Effector CD4-positive, alpha-beta T cell (primary cell): ENCODE measurements around the gene P3H3.

Source experiments
- DNase-seq: peaks from one replicate; pipeline ENCODE4 v3.0.0-alpha.2; 2020
- total RNA-seq: gene quantifications from one replicate; lab custom pipeline; 2026; lab: John Stamatoyannopoulos, UW

Gene P3H3, protein sequence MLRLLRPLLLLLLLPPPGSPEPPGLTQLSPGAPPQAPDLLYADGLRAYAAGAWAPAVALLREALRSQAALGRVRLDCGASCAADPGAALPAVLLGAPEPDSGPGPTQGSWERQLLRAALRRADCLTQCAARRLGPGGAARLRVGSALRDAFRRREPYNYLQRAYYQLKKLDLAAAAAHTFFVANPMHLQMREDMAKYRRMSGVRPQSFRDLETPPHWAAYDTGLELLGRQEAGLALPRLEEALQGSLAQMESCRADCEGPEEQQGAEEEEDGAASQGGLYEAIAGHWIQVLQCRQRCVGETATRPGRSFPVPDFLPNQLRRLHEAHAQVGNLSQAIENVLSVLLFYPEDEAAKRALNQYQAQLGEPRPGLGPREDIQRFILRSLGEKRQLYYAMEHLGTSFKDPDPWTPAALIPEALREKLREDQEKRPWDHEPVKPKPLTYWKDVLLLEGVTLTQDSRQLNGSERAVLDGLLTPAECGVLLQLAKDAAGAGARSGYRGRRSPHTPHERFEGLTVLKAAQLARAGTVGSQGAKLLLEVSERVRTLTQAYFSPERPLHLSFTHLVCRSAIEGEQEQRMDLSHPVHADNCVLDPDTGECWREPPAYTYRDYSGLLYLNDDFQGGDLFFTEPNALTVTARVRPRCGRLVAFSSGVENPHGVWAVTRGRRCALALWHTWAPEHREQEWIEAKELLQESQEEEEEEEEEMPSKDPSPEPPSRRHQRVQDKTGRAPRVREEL
- 0.75 reads per million for total RNA-seq

DNA sequence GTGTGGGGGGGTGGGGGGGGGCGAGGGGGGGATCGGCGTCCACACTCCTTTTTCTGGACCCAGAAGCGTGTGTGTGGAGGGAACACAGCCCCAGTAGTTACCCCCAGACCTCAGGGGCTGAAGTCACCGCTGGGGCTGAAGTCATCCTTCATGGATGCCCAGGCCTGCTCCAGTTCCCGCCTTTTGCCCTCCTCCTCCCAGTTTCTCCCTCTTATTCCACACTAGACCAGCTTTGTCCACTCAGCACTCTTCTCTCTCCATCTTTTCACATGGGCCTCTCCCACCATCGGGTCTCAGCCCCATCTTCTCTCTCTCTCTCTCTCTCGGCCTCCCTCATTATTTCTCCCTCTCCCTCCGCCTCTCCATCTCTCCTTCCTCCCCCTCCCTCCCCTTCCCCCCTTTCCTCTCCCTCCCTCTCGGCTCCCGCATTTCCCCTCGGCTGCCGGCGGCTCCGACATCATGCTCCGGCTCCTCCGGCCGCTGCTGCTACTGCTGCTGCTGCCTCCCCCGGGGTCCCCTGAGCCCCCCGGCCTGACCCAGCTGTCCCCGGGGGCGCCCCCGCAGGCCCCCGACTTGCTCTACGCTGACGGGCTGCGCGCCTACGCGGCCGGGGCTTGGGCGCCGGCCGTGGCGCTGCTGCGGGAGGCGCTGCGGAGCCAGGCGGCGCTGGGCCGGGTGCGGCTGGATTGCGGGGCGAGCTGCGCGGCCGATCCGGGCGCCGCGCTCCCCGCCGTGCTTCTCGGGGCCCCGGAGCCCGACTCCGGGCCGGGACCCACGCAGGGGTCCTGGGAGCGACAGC is at the start of gene P3H3:
Gene P3H3 (plus strand): TSS at position 426 of the 799 bp plus-strand sequence. CDS start 34 bp downstream, at position 460.
- DNase-seq = no peak

DNA sequence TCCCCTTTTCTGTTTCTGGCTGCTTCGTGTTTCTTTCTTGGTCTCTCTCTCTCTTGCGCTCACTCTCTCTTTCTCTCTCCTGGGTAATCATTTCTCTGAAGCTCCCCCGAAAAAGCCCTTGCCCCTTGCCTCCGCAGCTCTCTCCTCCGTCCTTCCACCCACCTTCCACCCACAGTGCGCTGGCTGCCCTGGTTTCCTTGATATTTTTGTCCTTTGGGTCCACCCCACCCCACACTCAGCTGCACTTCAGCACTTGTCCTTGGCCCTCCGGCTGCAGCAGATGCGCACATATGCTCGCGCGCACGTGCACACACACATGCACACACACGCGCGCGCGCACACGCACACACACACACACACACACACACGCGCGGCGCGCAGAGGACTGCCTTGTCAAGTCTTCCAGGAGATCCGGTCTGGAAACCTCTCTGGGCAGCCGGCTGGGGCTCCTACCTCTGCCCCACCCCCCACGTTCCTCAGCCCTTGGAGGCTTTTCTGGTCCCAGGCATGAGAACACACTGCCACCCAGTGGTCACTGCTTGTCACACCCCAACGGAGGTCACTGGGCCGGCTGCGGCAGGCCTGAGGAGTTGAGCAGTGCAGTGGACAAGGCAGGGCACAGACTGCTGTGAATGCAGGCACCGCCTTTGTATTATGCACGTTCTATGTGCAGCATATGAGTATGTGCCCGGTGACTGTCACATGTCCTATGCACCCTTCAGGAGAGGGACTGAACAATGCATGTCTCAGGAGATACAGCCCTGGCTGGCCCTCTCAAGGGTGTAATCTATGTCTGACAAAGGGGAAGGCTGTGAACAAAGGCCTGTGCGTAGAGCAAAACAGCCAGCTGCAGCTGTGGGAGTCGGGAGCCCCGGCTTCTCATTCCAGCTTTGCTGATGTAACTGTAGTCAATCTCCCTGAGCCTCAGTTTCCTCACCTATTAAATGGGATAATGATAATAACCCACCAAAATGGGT is 49.3 kb upstream of the P3H3 start:
- peak; percentile 84 for DNase-seq

DNA sequence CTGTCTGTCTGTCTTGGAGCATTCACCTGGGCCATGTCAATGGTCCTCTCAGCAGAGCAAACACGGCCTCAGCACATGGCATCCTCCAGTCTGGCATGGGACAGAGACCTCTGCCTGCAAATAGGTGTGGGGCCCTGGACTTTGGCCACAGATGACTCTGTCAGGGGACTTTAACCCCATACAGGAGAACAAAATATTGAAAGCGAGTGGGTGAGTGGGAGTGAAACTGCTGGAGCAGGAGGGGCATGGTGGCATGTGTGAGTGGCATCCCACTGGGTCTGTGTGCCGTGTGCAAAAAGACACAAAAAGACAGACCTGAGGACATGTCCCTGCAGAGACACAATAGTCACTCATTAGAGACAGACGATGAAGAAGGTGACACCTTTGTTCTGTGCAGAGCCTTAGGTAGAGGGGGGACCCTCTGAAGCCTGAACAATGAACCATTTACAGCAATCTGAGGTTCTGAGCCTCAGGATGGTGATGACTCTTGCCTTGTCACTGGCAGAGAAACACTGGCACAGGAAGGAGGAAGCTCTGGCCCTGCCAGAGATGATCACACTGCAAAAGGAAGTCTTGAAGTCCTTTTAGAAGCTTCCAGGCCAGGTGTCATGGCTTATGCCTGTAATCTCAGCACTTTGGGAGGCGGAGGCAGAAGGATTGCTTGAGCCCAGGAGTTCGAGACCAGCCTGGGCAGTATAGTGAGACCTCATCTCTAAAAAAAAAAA is 48.3 kb upstream of the P3H3 start:
- DNase-seq = no peak

DNA sequence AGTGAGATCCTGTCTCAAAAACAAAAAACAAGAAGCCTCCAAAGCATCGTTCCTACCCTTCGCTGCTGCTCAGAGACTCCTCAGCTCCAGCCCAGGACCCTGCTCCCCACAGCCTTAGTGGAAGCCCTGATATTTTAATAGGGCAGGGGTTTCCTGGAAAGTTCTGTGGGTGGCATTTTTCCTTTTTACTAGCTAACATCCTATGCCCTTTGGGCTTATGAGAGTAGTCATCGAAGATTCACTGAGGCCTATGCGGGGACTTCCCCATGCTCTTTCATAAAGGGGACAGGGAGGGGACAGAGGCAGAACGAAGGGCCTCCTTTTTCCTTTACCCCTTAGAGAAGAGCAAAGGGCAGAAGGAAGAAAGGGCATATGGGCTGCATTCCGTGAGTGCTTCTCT is 47.6 kb upstream of the P3H3 start:
- no peak for DNase-seq

DNA sequence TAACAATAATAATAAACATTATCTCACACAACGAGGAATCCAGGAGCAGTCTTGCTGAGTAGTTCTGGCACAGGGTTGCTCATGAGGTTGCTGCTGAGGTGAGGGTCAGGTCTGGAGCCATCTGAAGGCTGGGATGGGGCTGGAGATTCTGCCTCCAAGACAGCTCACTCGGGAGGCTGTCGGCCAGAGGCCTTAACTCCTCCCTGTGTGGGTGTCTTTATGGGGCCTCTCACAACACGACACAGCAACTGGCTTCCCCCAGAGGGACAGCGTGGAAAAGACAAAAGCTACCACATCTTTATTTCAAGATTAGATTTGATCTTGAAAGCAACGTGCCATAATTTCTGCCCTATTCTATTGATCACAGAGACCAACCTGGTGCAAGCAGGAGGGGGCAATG is 46.1 kb upstream of the P3H3 start:
- DNase-seq = no peak

DNA sequence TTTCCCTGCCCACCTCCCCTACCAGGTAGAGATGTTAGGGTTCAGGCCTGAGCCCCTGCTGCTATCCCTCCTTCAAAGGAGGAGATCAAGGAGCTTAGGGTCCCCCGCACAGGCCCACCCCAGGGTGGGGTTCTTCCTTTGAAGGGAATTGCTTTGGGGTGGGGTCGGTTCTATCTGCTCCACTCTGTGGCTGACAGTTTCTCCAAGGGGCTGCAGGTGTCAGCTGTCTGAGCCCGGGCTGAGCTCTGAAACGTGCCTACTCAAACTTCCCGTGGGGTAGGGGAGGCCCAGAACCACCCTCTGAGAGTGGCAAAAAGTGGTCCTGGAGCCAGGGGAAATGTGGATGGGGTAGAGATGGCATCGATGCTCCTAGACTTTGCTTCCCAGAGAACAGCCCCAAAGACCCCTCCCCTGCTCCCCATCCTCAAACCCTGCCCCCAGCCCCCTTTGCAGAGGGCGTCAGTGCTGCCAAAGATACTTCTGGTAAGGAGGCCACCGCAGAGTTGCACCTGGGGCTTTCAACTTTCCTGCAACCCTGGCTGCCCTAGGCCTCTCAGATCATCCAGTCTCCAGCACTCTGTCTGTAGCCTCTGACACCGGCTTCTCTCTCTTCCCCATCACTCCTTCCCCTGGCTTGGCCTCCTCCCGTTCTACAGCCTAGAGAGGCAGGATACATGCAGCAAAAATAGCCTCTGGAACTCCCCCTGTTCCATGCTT is 45.2 kb upstream of the P3H3 start:
- DNase-seq = no peak

DNA sequence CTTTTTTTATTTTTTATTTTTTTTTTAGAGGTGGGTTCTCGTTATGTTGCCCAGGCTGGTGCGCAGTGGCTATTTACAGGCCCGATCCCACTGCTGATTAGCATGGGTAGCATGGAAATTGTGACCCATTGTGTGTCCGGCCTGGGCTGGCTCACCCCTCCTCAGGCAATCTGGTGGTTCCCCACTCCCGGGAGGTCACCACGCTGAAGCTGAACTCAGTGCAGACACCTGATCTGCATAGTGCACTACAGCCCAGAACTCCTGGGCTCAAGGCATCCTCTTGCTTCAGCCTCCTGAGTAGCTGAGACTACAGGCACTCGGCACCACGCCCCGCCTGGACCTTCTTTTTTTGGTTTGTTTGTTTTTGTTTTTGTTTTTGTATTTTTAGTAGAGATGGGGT is 44.4 kb upstream of the P3H3 start:
- no peak for DNase-seq

DNA sequence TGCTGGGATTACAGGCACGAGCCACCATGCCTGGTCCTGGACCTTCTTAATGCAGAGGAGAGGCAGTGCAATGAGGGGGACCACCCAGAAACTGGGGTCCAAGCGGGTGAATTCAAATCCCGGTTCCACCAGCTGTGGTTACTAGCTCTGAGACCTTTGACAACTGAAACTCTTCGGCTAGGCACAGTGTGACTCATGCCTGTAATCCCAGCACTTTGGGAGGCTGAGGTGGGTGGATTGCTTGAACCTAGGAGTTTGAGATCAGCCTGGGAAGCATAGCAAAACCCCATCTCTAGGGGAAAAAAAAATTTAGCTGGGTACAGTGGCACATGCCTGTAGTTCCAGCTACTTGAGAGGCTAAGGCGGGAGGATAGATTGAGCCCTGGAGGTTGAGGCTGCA is 43.9 kb upstream of the P3H3 start:
- DNase-seq = no peak

DNA sequence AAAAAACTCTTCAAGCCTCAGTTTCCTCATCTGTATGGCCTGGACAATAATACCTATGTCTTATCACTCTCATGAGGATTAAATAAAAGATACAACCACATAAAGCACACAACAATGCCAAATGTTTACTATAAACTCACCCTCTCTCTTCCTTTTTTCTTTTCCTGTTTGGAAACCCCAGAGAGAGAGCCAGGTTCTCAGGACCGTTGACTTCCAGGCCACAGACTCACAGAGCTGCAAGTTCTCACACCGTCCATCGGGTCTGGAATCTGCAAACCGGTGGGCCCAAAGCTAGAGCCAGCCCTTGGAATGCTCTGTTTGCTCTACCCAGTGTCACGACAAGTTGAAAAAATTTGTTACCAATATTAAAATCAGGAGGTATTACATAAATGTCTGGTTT is 43.4 kb upstream of the P3H3 start:
- no peak for DNase-seq

DNA sequence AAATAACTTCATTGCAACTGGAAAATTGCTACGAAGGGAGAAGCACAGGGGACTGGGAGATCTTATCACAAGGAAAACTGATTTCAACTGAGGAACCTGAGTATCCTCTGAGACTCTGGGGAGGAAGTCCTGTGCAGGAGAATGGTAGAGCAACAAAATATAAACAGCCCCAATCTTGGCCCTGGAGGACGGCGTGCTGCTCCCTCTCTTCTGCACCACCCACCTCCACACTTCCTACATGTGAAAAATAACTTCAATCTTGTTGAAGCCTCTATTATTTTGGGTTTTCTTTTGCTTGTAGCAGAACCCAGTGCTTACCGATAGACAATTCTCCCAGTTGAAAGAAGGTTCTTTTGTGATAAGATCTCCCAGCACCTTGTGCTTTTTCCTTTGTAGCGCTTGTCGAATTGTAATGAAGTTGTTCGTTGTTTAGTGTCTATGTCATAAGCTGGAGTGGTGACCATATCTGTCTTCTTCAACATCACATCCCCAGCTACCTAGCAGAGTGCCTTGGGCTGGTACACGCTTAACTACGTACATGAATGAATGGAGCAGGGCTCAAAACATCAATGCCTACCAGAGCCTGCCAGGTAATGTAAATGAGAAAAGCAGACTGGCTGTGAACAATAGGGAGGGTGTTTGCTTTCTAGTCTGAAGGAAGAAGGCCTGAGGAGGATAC is 41.7 kb upstream of the P3H3 start:
- no peak for DNase-seq

DNA sequence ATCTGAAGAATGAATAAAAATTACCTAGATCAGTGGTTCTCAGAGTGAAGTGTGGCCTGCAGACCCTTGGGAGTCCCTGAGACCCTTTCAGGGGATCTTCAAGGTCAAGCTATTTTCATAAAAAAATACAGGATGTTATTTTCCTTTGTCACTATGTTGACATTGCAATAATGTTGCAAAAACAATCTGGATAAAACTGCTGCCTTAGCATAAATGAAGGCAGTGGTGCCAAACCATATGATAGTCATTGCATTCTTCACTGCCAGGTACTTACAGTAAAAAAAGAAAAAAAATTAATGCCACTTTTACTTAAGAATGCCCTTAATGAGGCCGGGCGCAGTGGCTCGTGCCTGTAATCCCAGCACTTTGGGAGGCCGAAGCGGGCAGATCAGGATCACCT is 40.9 kb upstream of the P3H3 start:
- DNase-seq = no peak

DNA sequence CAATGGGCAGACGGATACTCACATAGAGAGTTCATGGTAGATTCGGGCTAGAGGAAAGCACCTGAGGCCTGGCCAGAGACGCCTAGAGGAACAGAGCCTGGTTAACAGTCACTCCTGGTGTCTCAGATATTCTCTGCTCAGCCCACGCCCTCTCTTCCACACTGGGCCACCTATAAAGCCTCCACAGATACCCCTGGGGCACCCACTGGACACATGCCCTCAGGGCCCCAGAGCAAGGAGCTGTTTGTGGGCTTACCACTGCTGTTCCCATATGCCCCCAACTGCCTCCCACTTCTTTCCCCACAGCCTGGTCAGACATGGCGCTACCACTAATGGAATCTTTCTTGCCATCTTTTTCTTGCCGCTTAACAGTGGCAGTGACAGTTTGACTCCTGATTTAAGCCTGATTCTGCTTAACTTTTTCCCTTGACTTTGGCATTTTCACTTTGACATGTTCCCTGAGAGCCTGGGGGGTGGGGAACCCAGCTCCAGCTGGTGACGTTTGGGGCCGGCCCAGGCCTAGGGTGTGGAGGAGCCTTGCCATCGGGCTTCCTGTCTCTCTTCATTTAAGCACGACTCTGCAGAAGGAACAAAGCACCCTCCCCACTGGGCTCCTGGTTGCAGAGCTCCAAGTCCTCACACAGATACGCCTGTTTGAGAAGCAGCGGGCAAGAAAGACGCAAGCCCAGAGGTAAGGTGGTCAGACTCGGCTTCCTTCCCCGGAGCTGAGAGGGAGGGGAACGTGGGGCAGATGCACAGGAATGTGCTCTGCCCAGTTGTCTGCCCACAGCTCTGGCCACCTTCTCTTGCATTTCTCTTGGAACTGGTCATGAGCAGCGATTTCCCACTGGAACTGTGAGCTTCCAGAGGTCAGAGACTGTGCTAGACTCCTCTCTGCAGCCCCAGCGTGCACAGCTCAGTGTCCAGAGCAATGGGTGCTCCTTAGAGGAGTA is 39.0 kb upstream of the P3H3 start, which contains the start of gene CD4:
Gene CD4 (plus strand): TSS at position 557 of the 953 bp plus-strand sequence. CDS start 10,611 bp downstream, outside the sequence.
- DNase-seq = peak; percentile 51

DNA sequence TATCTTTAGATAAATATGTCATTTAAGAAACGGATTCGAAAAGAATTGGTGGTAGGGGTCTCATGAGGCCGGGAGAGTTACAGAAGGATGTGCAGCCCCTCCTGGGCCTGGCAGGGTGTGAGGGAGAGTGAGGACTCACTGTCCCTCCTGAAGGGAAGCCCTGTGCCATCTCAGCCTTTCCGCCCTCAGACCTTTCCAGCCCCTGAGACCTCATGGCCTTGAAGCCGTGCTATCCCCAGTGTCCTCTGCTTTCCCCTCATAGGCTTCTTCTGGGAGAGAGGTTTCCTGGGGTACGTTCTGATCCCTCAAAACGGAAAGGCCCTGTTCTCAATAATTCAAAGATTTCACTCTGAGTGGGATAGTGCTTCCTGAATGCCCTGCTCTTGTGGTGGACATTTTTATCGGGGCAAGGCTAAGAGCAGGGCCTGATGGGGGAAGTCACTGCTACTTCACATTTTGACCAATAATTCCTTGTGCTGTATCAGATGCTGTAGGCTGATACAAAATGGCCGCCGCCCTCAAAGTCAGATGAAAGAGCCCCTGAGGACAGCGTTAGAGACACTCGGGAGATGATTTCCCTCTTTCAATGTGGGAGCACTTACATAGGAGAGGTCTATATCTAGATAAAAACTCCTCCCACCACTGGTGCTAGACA is 37.6 kb upstream of the P3H3 start:
- DNase-seq = peak; percentile 40

DNA sequence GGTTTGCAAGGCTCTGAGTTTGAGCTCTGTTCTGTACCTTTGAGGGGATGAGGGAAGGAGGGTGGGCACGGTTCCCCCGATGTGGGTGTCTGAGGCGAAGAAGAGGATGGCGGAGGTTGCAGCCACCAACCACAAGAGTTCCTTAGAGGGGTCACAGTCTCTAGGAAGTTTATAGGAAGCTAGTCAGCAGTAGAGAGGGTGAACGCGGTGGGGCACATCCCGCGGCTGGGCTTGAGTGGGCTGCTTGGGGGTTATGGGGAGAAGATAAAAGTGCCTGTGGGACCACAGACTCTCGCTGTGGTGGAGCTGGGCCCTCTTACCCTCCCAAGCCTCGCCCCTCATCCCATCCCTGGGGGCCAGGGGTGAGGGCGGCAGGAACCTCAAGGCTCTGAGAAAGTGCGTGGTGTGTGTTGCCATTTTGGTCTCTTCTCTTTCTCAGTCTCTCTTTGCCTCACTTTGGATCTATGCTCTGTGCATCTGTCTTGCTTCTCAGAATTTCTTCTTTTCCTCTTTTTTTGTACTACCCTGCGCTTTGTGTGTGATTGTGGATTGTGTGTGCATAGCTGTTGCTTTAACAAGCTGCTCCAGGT is 36.2 kb upstream of the P3H3 start:
- no peak for DNase-seq

DNA sequence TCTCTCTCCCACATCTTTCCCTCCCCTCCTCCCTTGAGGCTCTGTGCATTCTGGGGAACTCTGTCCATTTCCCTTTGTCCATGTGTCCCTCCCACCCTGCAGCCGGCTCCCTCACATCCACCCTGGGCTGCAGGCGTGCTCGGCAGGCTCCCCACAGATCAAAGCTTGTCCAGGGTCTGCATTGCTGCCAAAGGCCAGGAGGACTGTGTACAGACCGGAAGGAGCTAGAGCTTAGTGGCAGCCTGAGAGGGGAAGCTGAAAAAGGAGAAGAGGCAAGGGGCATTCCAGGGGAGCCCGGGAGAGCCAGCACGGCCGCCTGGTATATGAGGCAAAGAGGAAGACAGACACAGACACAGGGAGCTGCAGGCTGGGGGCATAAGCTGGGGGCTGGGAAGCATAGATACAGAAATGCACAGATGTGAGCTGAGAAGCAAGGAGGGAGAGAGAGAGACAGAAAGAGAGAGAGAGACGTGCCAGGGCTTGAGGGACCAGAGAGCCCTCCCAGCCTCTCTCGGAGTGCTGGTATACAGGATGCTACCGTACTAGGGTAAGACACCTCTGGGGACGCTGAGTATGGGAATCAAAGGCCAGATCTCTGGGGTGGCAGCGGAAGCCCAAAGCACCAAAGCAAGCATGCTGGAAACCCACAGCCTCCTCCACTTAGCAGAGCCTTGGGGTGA is 35.5 kb upstream of the P3H3 start:
- peak; percentile 28 for DNase-seq

DNA sequence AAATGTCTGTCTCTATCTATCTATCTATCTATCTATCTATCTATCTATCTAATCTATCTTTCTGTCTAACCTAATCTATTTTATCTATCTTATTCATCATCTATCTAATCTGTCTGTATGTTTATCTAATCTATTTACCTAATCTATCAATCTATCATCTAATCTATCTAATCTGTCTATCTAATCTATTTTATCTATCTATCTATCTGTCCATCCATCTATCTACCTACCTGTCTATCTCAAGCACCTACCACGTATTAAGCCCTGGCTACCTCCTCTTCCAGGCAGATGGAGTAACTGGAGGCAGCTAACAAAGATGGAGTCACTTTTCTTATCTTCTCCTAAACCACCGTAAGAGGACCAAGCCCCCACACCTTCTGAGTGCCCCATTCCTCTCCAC is 33.1 kb upstream of the P3H3 start:
- DNase-seq = no peak

DNA sequence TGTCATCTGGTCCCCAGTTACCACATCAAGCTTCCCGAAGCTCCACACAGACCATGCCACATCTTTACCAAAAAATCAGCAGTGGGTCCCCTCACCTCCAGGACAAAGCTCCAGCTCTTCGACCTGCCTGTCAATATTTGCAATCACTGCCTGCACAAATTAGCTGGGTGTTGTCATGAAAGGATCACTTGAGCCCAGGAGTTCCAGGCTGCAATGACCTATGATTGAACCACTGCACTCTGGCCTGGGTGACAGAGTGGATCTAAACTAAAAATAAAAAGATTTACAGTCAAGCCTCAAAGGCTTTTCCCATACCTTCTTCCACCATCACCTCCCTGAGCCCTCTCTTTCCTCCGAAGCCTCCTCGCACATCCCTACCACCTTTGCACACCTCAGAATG is 31.6 kb upstream of the P3H3 start:
- no peak for DNase-seq
